ENCODE measurements around the gene MAML2. TPM values are rescaled to one million over a fixed set of nuclear protein-coding genes. Genes with fewer than 3 reads are reported as not detected.

The MAML2 gene
- total and polyA plus RNA-seq, 9 of the 15 experiments (the other 6 are each of a cell fraction or from before 2014, with no cell fraction given), result 0.79 to 6.8 (median 4.8) TPM

GRCh38 chr11:96217206-96217605 lies 125.8 kb downstream of the MAML2 start:
- no peaks in the 10 kb centered on the region for H3K9me3 ChIP-seq (replicated peaks; ENCODE audit: control insufficient read depth, insufficient read depth, low read depth, low read length)
- H3K4me2 ChIP-seq (ENCODE audit: insufficient read depth, low read length), result no peak overlapping the region
- H3K79me2 ChIP-seq (ENCODE audit: control insufficient read depth, insufficient read depth, low read length), result no peaks in the 10 kb centered on the region
- ATAC-seq, result no peak
- ChIA-PET POLR2A (no interaction called here), CTCF (ENCODE audit: low intra/inter-chr PET ratio) (no interaction called here)
- H3K27me3 ChIP-seq (ENCODE audit: control insufficient read depth in 2 of 2, insufficient read depth in 2 of 2, low read length in 2 of 2), result no peaks in the 10 kb centered on the region
- whole genome bisulfite sequencing (ENCODE audit: insufficient coverage, low coverage, missing lambda C conversion rate), result 81% methylated on average over 5 of the region's 5 CpGs
- FAIRE-seq, result no peak
- in situ Hi-C loops (cut with MboI), result no loop called here
- TF ChIP-seq CEBPZ (IDR thresholded peaks at IDR 0.05; ENCODE audit: borderline replicate concordance, low read depth, low read length) (no peak), ARID3A (IDR thresholded peaks at IDR 0.05; ENCODE audit: borderline replicate concordance, low read depth, low read length) (no peak), TGIF2 (CRISPR knock-in tag; IDR thresholded peaks at IDR 0.05) (no peak), NR3C1 (CRISPR knock-in tag; IDR thresholded peaks at IDR 0.05) (no peak), SAFB2 (IDR thresholded peaks at IDR 0.05; ENCODE audit: borderline replicate concordance, low read depth, low read length, severe bottlenecking) (no peak), PKNOX1 (IDR thresholded peaks at IDR 0.05) (0 out of 2 replicates have a peak, but pooled peaks have one; percentile 37)
- BruUV-seq (replicated peaks), result no TSS peak
- H3K4me1 ChIP-seq (replicated peaks in 1 of 2; ENCODE audit: control insufficient read depth in 2 of 2, insufficient read depth in 2 of 2, low read length in 2 of 2), result peaks cover 11 to 59% of the 10 kb centered on the region in 2 experiments
- no peak overlapping the region for H3K27ac ChIP-seq (ENCODE audit: extremely low read depth, low read depth, low read length)
- no peak overlapping the region for H3K4me3 ChIP-seq
- H3K9me1 ChIP-seq (ENCODE audit: control insufficient read depth, insufficient read depth, low read length), result no peaks in the 10 kb centered on the region
- no peak overlapping the region for H3K9ac ChIP-seq (ENCODE audit: insufficient read depth in 1 of 2, low read depth in 2 of 2, low read length in 2 of 2)
- no peaks in the 10 kb centered on the region; the same call in 2 of the 3 replicates for H3K36me3 ChIP-seq (ENCODE audit: control insufficient read depth, insufficient read depth, low read length)
- no peak for DNase-seq (ENCODE audit: extremely low read depth in 1 of 4, low spot score in 3 of 4)
- no peak overlapping the region for H2AFZ ChIP-seq (ENCODE audit: low read depth, low read length)
- intact Hi-C loops (cut with micrococcal nuclease), result no loop called here
- H4K20me1 ChIP-seq (replicated peaks; ENCODE audit: control insufficient read depth, insufficient read depth, low read length), result no peaks in the 10 kb centered on the region

All from K562 (cell line).